DMS 273 treated with DMSO at 0.1 percent for 48 hours (cell line): ENCODE measurements around the gene SH3BGRL2.

Source experiments
- DNase-seq: peaks from one replicate; lab custom pipeline; 2025; lab: John Stamatoyannopoulos, UW

Gene SH3BGRL2

GRCh38 chr6:79699606-79700005 is 68.5 kb downstream of the SH3BGRL2 start:
- no peak for DNase-seq

- no peak for DNase-seq
Measured at GRCh38 chr6:79702691-79703090, 71.6 kb downstream of the SH3BGRL2 start.

DNA sequence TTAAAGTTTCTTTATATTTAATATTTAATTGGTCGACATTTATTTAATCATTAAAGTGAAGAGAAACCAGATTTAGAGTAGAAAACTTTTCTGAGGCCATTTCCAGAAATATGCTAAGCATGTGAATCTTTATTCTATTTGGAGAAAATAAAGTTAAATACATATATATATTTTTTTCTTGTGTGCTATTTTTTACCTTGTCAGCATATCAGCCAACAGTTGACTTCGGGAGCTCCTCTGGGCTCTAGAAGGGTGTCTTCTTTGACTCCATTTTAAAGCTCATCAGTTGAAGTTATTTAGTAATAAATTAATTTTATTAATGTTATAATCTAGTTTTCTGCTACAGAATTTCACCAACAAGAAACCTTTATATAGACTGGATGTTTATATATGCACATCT is 73.1 kb downstream of the SH3BGRL2 start:
- DNase-seq, result no peak

DNA sequence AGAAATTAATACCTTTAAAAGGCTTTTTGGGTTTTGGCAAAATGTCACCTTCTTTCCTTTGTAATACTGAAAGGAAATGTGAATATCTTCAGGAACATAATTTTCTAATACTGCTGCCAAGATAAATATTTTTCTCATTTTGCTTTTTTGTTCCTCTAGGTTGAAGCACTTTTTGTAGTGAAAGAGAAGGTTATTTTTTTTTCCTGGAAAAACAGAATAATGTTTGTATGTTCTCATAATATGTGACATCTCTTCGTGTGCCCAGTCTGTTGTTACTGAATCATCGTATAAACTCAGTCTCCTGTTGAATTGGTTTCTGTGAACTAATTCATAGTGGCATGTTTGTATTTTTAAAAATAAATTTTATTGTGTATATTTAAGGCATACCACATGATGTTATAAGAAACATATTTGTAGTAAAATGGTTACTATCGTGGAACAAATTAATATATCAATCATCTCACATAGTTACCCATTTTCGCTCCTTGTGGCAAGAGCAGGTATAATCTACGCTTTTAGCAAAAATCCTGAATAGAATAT is 74.4 kb downstream of the SH3BGRL2 start:
- no peak for DNase-seq

DNA sequence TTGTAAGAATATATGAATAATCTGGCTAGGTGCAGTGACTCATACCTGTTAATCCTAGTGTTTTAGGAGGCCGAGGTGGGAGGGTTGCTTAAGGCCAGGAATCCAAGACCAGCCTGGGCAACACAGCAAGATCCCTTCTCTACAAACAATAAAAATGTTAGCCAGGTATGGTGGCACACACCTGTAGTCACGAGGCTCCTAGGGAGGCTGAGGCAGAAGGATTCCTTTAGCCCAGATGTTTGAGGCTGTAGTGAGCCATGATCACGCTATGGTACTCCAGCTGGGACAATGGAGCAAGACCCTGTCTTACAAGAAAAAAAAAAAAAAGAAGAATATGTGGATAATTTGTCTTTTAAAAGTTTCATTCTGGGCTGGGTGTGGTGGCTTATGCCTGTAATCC is 75.4 kb downstream of the SH3BGRL2 start:
- DNase-seq, result no peak

GRCh38 chr6:79707621-79708020 is 76.5 kb downstream of the SH3BGRL2 start:
- DNase-seq, result no peak

DNA sequence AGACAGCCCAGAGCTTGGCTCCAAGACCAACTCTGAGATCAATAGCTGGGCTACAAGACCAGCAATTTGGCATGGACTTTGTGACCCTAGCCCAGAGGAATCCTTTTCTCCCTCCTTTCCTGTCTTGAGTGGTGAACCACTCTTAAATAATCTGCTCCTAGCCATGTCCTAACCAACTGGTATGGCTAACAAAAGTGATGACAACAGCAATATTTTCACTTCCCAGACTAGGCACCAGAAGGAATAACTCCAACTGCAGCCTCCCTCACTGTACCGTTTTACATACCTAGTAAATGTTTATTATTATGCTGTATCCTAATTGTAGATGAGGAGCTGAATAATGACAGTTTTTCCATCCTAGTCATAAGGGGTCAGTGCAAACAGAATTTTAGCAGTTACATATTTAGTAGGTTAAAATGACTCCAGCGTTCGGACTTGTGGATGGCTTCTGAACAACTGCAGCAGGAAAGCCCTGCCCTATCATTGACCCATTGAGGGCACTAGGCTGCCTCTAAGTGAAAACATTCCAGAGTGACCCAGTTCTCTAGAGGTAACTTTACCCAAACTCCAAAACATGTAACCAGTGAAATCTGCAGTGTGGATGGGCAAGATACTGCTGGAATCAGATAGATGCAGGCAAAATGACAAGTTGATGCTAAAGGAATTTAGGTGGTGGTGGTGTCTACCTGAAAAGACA is 77.1 kb downstream of the SH3BGRL2 start:
- no peak for DNase-seq

- no peak for DNase-seq
Measured at GRCh38 chr6:79710127-79710526, 79.0 kb downstream of the SH3BGRL2 start.

GRCh38 chr6:79711167-79711566 is 80.0 kb downstream of the SH3BGRL2 start:
- DNase-seq, result no peak

- no peak for DNase-seq
Measured at GRCh38 chr6:79712144-79712543, 81.0 kb downstream of the SH3BGRL2 start.

GRCh38 chr6:79712616-79713135 is 81.5 kb downstream of the SH3BGRL2 start:
- no peak for DNase-seq

DNA sequence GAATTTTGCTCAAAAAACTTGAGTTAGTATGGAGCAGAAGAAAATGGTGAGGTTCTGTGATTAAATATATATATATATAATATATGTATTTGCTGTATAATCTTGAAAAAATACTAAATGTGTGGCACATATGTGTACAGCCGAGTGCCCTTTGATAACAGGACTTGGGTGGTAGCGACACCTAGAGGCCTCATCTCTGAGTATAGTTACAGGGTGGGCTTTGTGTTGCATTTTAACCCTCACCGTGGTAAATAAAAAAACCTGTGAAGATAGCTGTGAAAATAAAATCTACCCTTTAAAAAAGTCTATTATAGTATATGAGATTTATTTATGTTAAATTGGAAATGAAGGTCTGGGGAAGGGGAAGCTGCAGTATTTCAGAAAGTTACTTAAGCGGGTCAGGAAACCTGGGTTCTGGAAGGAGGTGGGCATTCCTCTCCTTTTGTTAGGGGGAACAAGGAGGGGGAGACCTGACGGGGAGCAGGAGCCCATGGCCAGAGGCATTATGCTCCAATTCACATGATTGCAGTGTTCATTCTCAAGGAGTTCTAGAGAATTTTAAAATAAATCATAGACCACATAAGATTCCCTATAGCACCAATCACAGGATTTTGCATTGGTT is 82.7 kb downstream of the SH3BGRL2 start:
- peak; percentile 1 for DNase-seq

- DNase-seq, result no peak
Measured at GRCh38 chr6:79717989-79718388, 86.9 kb downstream of the SH3BGRL2 start.

DNA sequence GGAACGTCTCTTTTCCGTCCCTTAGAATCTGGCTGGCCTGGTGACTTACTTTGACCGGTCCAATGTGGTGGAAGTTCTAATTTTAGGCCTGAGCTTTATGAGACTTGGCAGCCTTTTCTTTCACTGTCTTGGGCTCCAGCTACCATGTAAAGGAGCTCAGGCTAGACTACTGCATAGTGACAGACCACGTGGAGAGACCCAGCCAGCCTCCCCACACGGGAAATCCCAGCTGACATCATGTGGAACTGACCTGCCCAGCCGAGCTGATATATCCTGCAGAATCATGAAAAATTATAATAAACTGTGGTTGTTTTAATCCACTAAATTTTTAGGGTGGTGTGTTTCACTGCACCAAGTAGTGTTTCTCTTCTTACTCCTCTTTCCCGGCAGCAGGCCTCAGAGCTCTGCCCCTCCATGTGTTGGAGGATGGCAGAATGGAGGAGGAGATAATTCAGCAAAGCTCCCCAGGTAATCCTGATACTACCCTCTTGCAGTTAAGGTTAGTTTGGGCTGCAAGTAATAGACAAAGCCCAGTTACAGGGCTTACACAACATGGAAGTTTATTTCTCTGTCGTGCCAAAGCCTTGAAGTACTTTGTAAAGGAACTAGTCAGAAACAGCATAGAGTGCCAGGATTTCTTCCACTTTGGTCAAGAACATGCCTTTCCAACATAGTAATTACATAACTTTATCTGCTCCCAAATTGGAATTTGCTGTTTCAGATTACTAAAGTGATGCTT is 87.5 kb downstream of the SH3BGRL2 start:
- DNase-seq, result no peak

DNA sequence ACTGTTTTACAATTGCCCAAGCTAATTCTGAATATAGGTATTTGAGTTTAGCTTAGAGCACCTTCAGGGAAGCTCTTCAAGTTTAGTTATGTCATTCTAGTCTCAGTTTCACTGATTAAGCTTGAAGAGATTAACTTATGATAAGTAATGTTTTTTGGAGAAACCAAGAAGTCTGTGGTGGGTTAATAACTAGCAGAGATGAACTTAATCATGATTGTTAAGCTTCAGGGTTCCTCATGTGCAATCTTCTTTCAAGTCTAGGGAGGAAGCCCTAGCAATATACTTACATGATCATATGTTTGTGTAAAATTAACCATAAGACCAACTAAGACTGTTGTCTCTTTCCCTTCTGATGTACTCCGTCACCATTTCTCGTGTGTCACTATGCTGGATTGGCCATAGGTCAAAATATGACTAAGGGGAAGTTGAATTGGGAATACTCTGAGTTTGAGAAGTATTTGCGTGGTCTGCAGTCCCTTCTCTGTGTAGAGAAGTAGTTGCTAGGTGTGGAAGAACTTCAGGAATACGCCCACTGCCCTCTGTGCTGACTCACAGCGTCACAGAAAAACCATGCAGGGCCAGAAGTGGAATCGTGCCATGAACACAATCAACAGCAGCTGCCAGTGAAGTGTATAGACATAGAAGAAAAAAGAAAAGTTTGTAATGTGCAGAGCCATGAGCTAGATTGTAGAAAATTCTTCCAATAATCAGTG is 88.3 kb downstream of the SH3BGRL2 start:
- DNase-seq, result no peak

GRCh38 chr6:79724816-79725215 is 93.7 kb downstream of the SH3BGRL2 start:
- no peak for DNase-seq

DNA sequence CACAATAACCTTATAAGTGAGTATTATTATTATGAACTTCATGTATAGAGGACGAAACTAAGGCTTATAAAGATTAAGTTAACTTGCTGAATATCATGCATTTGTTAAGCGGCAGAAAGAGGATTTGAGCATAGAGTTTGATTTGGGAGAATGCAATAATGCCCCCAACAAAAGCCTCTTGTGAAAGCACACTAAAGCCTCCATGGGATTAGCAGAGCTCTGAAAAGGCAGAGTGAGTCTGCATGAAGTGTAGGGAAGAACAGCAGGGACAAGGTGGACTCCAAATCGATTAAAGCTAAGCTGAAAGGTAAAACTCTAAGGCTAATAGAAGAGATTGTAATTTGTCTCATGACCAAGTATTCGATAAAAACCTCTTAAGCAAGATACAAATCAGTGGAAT is 100.3 kb downstream of the SH3BGRL2 start:
- DNase-seq, result no peak

GRCh38 chr6:79733388-79733787 is 102.3 kb downstream of the SH3BGRL2 start:
- DNase-seq, result no peak

DNA sequence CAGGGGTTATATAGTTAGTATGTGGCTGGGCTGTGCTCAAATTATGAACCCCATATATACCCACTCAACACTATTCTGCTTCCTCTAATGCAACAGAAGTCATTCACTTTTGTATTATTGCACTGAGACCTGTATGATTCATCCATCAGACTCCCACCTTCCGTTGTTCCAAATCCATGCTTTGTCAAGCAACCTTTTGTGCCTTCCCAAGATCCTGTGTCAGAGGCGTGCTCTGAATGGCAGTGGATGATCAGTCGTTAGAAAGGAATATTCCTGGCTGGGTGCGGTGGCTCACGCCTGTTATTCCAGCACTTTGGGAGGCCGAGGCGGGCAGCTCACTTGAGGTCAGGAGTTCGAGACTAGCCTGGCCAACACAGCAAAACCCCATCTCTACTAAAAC is 103.2 kb downstream of the SH3BGRL2 start:
- DNase-seq, result no peak

DNA sequence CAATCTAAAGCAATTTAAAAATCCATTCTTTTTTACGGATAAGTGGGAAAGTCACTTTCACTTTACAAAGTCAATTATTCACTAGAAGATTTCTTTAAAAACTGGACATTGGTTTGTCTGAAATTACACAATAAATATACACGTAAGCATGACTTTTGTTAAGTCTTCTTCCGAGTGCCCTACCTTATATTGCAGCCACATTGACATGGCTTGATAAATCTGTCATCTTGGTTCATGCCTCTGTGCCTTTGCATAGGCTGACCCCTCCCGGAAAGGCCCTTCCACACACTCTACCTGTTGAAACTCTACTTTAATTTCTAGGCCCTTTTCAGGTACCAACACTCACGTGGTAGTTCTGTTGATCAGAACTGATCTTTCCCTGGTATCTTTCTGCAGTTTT is 104.1 kb downstream of the SH3BGRL2 start:
- no peak for DNase-seq

DNA sequence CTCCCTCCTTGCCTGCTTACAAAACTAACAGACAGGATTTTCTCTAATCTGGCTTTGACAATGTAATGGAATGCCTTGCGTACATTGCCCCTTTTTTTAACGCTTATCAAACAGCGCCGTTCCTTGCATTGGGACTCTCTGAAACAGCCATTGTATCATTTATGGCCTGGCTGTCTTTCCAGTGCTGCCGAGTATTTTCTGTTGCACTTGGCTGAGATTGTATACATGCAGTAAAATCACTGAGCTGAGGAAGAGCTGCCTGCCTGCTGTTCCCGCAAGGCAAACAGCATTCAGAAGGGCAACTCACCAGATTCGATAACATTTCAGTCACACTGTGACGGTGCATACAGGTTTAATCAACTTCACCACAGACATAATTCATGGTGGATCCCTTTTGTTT is 106.0 kb downstream of the SH3BGRL2 start:
- DNase-seq, result no peak

DNA sequence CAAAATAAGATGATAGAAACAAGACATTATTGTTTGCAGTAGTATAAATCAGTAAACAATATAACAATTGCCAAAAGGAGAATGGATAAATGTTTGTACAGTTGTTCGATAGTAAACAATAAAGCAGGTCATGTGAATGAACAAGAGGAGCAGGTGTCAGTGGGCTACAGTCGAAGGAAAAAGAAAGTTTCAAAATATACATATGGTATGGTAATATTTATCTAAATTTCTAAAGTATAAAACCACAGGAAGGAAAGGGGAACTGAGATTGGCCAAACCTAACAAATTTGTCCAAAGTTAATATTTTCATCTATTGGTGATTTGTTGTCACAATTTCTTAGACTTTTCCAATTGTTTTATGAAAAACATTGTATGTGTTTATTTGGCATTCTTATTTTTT is 110.9 kb downstream of the SH3BGRL2 start:
- DNase-seq, result no peak
